Ascending aorta (tissue), 2 donors: ENCODE data around the gene WIPI1. TPM values are rescaled to one million over a fixed set of nuclear protein-coding genes. Genes with fewer than 3 reads are reported as not detected.

Experiments
- DNase-seq, 2 donors: peaks; one replicate each; pipeline ENCODE4 v3.0.0-alpha.2; 2019; ENCODE audit warnings: low spot score in 2 of 2
- H3K27ac ChIP-seq, 2 donors: fragments of 200-600 bp; sonication (generic); one replicate each; pipeline ENCODE4 v1.5.1; 2016 to 2017; ENCODE audit warnings: mild to moderate bottlenecking in 1 of 2
- H3K27me3 ChIP-seq: fragments of 200-600 bp; sonication (generic); one replicate; pipeline ENCODE4 v1.5.1; 2017
- H3K36me3 ChIP-seq, 2 donors: fragments of 200-600 bp; sonication (generic); one replicate each; pipeline ENCODE4 v1.5.1; 2016
- H3K4me1 ChIP-seq, 2 donors: fragments of 200-600 bp; sonication (generic); one replicate each; pipeline ENCODE4 v1.5.1; 2016 to 2017; ENCODE audit warnings: mild to moderate bottlenecking in 1 of 2
- H3K4me3 ChIP-seq, 2 donors: fragments of 200-600 bp; sonication (generic); one replicate each; pipeline ENCODE4 v1.5.1; 2016 to 2017; ENCODE audit warnings: mild to moderate bottlenecking in 1 of 2
- H3K9me3 ChIP-seq, 2 donors: fragments of 200-600 bp; sonication (generic); one replicate each; pipeline ENCODE4 v1.5.1; 2016
- CTCF ChIP-seq, 3 experiments: fragments of 200-600 bp in 2 of 3; fragments of 450-650 bp in 1 of 3; sonication (generic) in 2 of 3; IDR thresholded peaks; one replicate each; pipeline ENCODE4 v1.5.1; 2016 to 2019; ENCODE audit warnings: antibody characterized with exemption in 3 of 3, mild to moderate bottlenecking in 1 of 3, moderate library complexity in 1 of 3
- intact Hi-C: fragments of 100-400 bp; cut with DNase I; formaldehyde crosslinking; loops from one replicate; pipeline ENCODE4 v1.15.1; 2023
- total RNA-seq: library from RNA; depleted of rRNA; stranded (reverse); fragments of >200 nt; gene quantifications from one replicate; pipeline ENCODE4 v1.1.0, GENCODE V29; 2016

WIPI1 gene, protein sequence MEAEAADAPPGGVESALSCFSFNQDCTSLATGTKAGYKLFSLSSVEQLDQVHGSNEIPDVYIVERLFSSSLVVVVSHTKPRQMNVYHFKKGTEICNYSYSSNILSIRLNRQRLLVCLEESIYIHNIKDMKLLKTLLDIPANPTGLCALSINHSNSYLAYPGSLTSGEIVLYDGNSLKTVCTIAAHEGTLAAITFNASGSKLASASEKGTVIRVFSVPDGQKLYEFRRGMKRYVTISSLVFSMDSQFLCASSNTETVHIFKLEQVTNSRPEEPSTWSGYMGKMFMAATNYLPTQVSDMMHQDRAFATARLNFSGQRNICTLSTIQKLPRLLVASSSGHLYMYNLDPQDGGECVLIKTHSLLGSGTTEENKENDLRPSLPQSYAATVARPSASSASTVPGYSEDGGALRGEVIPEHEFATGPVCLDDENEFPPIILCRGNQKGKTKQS
- 18.0 TPM for total RNA-seq

GRCh38 chr17:68457168-68457538 is at the start of gene WIPI1:
Gene WIPI1, minus strand, starts transcription at chr17:68457496. Its CDS starts 75 bp downstream, at chr17:68457421.
- intact Hi-C loops = loop anchor here (1.0 to 10.0 kb wide), 8 partner anchors 56 to 1080 kb away; partner anchors contain the start of genes AMZ2, KPNA2, NOL11 and PITPNC1
- Histone ChIP-seq H3K4me3 (peak within 1 kb of the TSS; percentile 68 to 100), H3K4me1 (peaks cover 10 to 15% of the 10 kb centered on the region in 2 donors), H3K27ac (peak within 1 kb of the TSS; percentile 96 to 100), H3K27me3 (no peaks in the 10 kb centered on the region), H3K36me3 (peaks cover 0 to 3% of the 10 kb centered on the region in 2 donors), H3K9me3 (no peaks in the 10 kb centered on the region)
- DNase-seq = peak in 1 of 2 donors; percentile 22
- no peak for TF ChIP-seq CTCF (IDR thresholded peaks at IDR 0.05)

GRCh38 chr17:68505951-68506350 is 48.7 kb upstream of the WIPI1 start:
- Histone ChIP-seq H3K9me3 (no peaks in the 10 kb centered on the region), H3K27me3 (no peaks in the 10 kb centered on the region), H3K4me1 (no peaks in the 10 kb centered on the region), H3K4me3 (no peak overlapping the region), H3K36me3 (no peaks in the 10 kb centered on the region), H3K27ac (no peak overlapping the region)
- TF ChIP-seq CTCF (IDR thresholded peaks at IDR 0.05) = no peak
- DNase-seq = no peak
- intact Hi-C loops = no loop called here

- intact Hi-C loops = no loop called here
- Histone ChIP-seq H3K27ac (no peak overlapping the region), H3K36me3 (no peaks in the 10 kb centered on the region), H3K27me3 (no peaks in the 10 kb centered on the region), H3K9me3 (no peaks in the 10 kb centered on the region), H3K4me3 (no peak overlapping the region), H3K4me1 (no peaks in the 10 kb centered on the region)
- no peak for DNase-seq
- no peak for TF ChIP-seq CTCF (IDR thresholded peaks at IDR 0.05)
These were observed 43.8 kb upstream of the WIPI1 start for GRCh38 chr17:68501074-68501473.

- no peak for DNase-seq
- no peaks in the 10 kb centered on the region for H3K9me3 ChIP-seq
- no peak overlapping the region for H3K27ac ChIP-seq
- no peaks in the 10 kb centered on the region for H3K4me1 ChIP-seq
- TF ChIP-seq CTCF (IDR thresholded peaks at IDR 0.05) = no peak
- no peaks in the 10 kb centered on the region for H3K27me3 ChIP-seq
- H3K4me3 ChIP-seq = no peak overlapping the region
- H3K36me3 ChIP-seq = no peaks in the 10 kb centered on the region
- intact Hi-C loops = no loop called here
These were observed 42.3 kb upstream of the WIPI1 start for GRCh38 chr17:68499587-68499986.

DNA sequence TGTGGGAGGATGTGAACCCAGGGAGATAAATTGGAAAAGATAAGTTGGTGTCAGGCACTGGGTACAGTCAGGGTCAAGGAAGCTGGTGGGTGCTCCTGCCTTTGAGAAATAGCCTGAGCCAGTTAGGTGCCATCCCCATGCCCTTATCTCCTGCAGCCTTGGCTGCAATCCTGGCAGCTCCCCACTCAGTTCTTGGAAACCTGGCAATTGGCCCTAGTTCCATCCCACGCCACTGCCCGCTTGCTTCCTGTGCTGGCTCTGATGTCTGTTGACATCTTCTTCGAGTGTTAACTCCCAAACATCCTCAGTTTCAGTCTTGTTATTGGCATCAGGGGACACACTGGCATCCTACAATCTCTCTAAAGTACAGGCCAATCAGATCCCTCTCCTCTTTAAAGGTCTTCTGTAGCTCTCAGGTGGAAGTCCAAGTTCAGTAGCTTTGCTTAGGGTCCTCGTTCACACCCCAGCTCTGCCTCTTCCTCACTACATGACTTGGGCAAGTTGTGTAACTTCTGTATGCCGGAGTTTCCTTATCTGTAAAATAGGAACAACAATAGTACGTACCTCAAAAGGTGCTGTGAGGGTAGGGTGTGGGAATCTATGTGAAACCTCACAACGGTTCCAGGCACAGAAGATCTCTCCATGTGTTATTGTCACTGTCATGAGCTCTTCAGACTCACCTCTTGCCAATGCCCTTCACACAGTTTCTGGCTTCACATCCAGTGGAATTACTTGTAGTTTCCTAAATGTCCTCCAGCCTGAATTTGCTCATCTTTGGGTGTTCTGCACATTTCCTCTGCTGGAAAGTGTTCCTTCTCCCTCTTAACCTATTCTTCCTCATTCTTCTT is 41.4 kb upstream of the WIPI1 start:
- Histone ChIP-seq H3K27ac (no peak overlapping the region), H3K9me3 (no peaks in the 10 kb centered on the region), H3K4me3 (no peak overlapping the region), H3K4me1 (no peaks in the 10 kb centered on the region), H3K27me3 (no peaks in the 10 kb centered on the region), H3K36me3 (no peaks in the 10 kb centered on the region)
- TF ChIP-seq CTCF (IDR thresholded peaks at IDR 0.05) = no peak
- intact Hi-C loops = no loop called here
- no peak for DNase-seq
